NCI-H1105 treated with DMSO at 0.1 percent for 48 hours (cell line): ENCODE results near the gene OVOL1.

Experiments
- DNase-seq: peaks from one replicate; lab custom pipeline; 2025; lab: John Stamatoyannopoulos, UW

OVOL1 gene

GRCh38 chr11:65791719-65792213 lies 4.9 kb downstream of the OVOL1 start:
- peak; percentile 5 for DNase-seq

GRCh38 chr11:65792456-65792855 lies 5.6 kb downstream of the OVOL1 start:
- no peak for DNase-seq

- peak; percentile 87 for DNase-seq
Observed at GRCh38 chr11:65793144-65793581, 6.3 kb downstream of the OVOL1 start.

- DNase-seq = peak; percentile 32
Observed at GRCh38 chr11:65793625-65794400, 7.0 kb downstream of the OVOL1 start.

GRCh38 chr11:65794570-65795510 lies 8.0 kb downstream of the OVOL1 start:
- no peak for DNase-seq

GRCh38 chr11:65796726-65797601 lies 10.1 kb downstream of the OVOL1 start:
- no peak for DNase-seq

- DNase-seq = no peak
Observed at GRCh38 chr11:65797711-65798110, 10.8 kb downstream of the OVOL1 start.

- DNase-seq = no peak
Observed at GRCh38 chr11:65798882-65799281, 12.0 kb downstream of the OVOL1 start.

- DNase-seq = no peak
Observed at GRCh38 chr11:65801153-65801987, 14.5 kb downstream of the OVOL1 start.

GRCh38 chr11:65802841-65803240 lies 16.0 kb downstream of the OVOL1 start:
- no peak for DNase-seq

- no peak for DNase-seq
Observed at GRCh38 chr11:65803797-65804492, 17.1 kb downstream of the OVOL1 start.

GRCh38 chr11:65806979-65807378 lies 20.1 kb downstream of the OVOL1 start:
- DNase-seq = no peak

GRCh38 chr11:65808744-65809341 lies 22.0 kb downstream of the OVOL1 start:
- DNase-seq = peak; percentile 17

GRCh38 chr11:65809496-65809895 lies 22.6 kb downstream of the OVOL1 start:
- no peak for DNase-seq

GRCh38 chr11:65810046-65810868 lies 23.4 kb downstream of the OVOL1 start:
- no peak for DNase-seq

- no peak for DNase-seq
Observed at GRCh38 chr11:65811764-65812475, 25.1 kb downstream of the OVOL1 start.

- DNase-seq = no peak
Observed at GRCh38 chr11:65814131-65814985, 27.5 kb downstream of the OVOL1 start.
